A549 (cell line): Measurements from ENCODE around the gene MVP. TPM values are rescaled to one million over a fixed set of nuclear protein-coding genes. Genes with fewer than 3 reads are reported as not detected.
A peak's percentile ranks its signal among the peaks of the same experiment; 100 is the strongest.

Experiments
- ATAC-seq, 2 experiments: fragments of 200-7000 bp in 1 of 2; fragments of >200 bp in 1 of 2; cut with Nextera tagmentation in 1 of 2; cut with Tn5 transposase in 1 of 2; 3 replicates each; pipeline versions ENCODE4 v1.8.0 to v1.9.1; 2018 to 2020; ENCODE audit warnings: mild to moderate bottlenecking in 1 of 2, moderate library complexity in 1 of 2
- CTCF ChIA-PET: fragments of 300-600 bp; sonication (Branson Sonifier 250); formaldehyde crosslinking; extraction: SDS; loops from one replicate; lab custom pipeline; 2021; ENCODE audit warnings: antibody characterized with exemption, inconsistent platforms; lab: Yijun Ruan, JAX
- POLR2A ChIA-PET: fragments of 350-600 bp; formaldehyde crosslinking; extraction: SDS; loops from one replicate; lab custom pipeline; 2021; ENCODE audit warnings: antibody characterized with exemption, inconsistent platforms; lab: Yijun Ruan, JAX
- DNase-seq, 2 experiments: peaks; one replicate each; pipeline versions ENCODE4 v3.0.0 to v3.0.0-alpha.2; 2011 to 2016; ENCODE audit warnings: low read depth in 1 of 2, low spot score in 1 of 2
- FAIRE-seq: peaks from 2 replicates; lab custom pipeline; 2011; peaks lifted over from hg19 to GRCh38; lab: Jason Lieb, UNC
- H3K27ac ChIP-seq, 2 experiments: fragments of >200 bp; sonication (Bioruptor Twin); formaldehyde crosslinking; 3 replicates each; pipeline ENCODE4 v1.5.1; 2016 to 2017
- H3K4me1 ChIP-seq: fragments of >200 bp; sonication (Bioruptor Twin); formaldehyde crosslinking; 3 replicates; pipeline ENCODE4 v1.6.1; 2016
- H3K4me2 ChIP-seq: fragments of >200 bp; sonication (Bioruptor Twin); formaldehyde crosslinking; 3 replicates; pipeline ENCODE4 v1.6.1; 2016
- H3K4me3 ChIP-seq: fragments of >200 bp; sonication (Bioruptor Twin); formaldehyde crosslinking; 3 replicates; pipeline ENCODE4 v1.5.1; 2016
- H3K9me3 ChIP-seq: fragments of >200 bp; sonication (Bioruptor Twin); formaldehyde crosslinking; 3 replicates; pipeline ENCODE4 v1.6.1; 2016
- BCL3 ChIP-seq: fragments of >200 bp; sonication (Bioruptor Twin); formaldehyde crosslinking; IDR thresholded peaks from 3 replicates; pipeline ENCODE4 v1.6.1; 2016
- CBX2 ChIP-seq: fragments of 200-600 bp; sonication (generic); IDR thresholded peaks from 2 replicates; pipeline ENCODE4 v1.6.1; 2016; ENCODE audit warnings: low read depth, mild to moderate bottlenecking, borderline replicate concordance
- CHD2 ChIP-seq: fragments of 150-350 bp; IDR thresholded peaks from 2 replicates; pipeline ENCODE4 v1.6.1; 2014; ENCODE audit warnings: low read length; ENCODE audit not compliant: partially characterized antibody
- CHD4 ChIP-seq: fragments of 200-600 bp; sonication (generic); IDR thresholded peaks from 2 replicates; pipeline ENCODE4 v1.6.1; 2016; ENCODE audit warnings: antibody characterized with exemption, mild to moderate bottlenecking, borderline replicate concordance
- FOSB ChIP-seq: fragments of 250-450 bp; sonication (Bioruptor Pico); IDR thresholded peaks from 2 replicates; pipeline ENCODE4 v1.5.0; 2020; ENCODE audit warnings: mild to moderate bottlenecking, moderate library complexity
- GATA3 ChIP-seq: IDR thresholded peaks from 2 replicates; pipeline ENCODE4 v1.6.1; 2012; ENCODE audit warnings: borderline replicate concordance
- JUN ChIP-seq, 2 experiments: fragments of >200 bp; sonication (Bioruptor Twin); formaldehyde crosslinking; IDR thresholded peaks; 2 replicates in 1 of 2; 3 replicates in 1 of 2; pipeline ENCODE4 v1.6.1; 2016 to 2017
- KDM5A ChIP-seq: fragments of 200-600 bp; sonication (generic); IDR thresholded peaks from 2 replicates; pipeline ENCODE4 v1.6.1; 2016; ENCODE audit warnings: antibody characterized with exemption, mild to moderate bottlenecking
- MAX ChIP-seq: IDR thresholded peaks from 2 replicates; pipeline ENCODE4 v1.6.1; 2012
- NFE2L2 ChIP-seq: fragments of 150-350 bp; conservative IDR thresholded peaks from 2 replicates; pipeline ENCODE4 v1.6.1; 2014; ENCODE audit warnings: low read length
- PBX3 ChIP-seq: IDR thresholded peaks from 2 replicates; pipeline ENCODE4 v1.6.1; 2012
- RAD21 ChIP-seq, 2 experiments: fragments of >200 bp in 1 of 2; sonication (Bioruptor Twin) in 1 of 2; formaldehyde crosslinking in 1 of 2; IDR thresholded peaks in 1 of 2; conservative IDR thresholded peaks in 1 of 2; 2 replicates in 1 of 2; 3 replicates in 1 of 2; pipeline ENCODE4 v1.6.1; 2012 to 2018; ENCODE audit warnings: inconsistent platforms in 1 of 2
- RCOR1 ChIP-seq: fragments of 150-350 bp; IDR thresholded peaks from 2 replicates; pipeline ENCODE4 v1.6.1; 2014; ENCODE audit warnings: antibody characterized with exemption, low read length, low read depth
- REST ChIP-seq: fragments of 200-600 bp; sonication (generic); IDR thresholded peaks from 2 replicates; pipeline ENCODE4 v1.6.1; 2016; ENCODE audit warnings: antibody characterized with exemption, mild to moderate bottlenecking, moderate library complexity
- RFX5 ChIP-seq: fragments of 450-650 bp; IDR thresholded peaks from 2 replicates; pipeline ENCODE4 v1.7.1; 2014; ENCODE audit warnings: antibody characterized with exemption, mild to moderate bottlenecking, moderate library complexity
- RNF2 ChIP-seq: fragments of 200-600 bp; sonication (generic); IDR thresholded peaks from 2 replicates; pipeline ENCODE4 v1.6.1; 2016; ENCODE audit warnings: low read depth, mild to moderate bottlenecking, antibody characterized with exemption, moderate library complexity, borderline replicate concordance
- SMC3 ChIP-seq: fragments of >200 bp; sonication (Bioruptor Twin); formaldehyde crosslinking; IDR thresholded peaks from 3 replicates; pipeline ENCODE4 v1.6.1; 2018; ENCODE audit warnings: inconsistent platforms
- ZNF302 ChIP-seq: fragments of 250-450 bp; sonication (Bioruptor Pico); IDR thresholded peaks from 2 replicates; pipeline ENCODE4 v1.9.0; 2021; ENCODE audit warnings: inconsistent platforms, mild to moderate bottlenecking, moderate library complexity
- WGBS: methylation state at CpG from one replicate; pipeline ENCODE4 v1.1.6; 2017; ENCODE audit errors: missing lambda C conversion rate; 5-methylcytosine and 5-hydroxymethylcytosine counted together
- polyA plus RNA-seq, 4 experiments: library from polyadenylated mRNA; depleted of rRNA in 3 of 4; stranded (reverse); fragments of >200 nt; fragmentation: RNase III in 1 of 4; extraction: RNeasy Plus Mini Kit Qiagen cat#74134 plus additional on column Dnase treatment in 1 of 4; gene quantifications; 2 replicates in 3 of 4; 3 replicates in 1 of 4; pipeline ENCODE4 v1.2.3, GENCODE V29; 2011 to 2017
- TF ChIP-seq, protein P1 (sequence below): fragments of >200 bp; sonication (Bioruptor Twin); formaldehyde crosslinking; IDR thresholded peaks from 3 replicates; pipeline ENCODE4 v1.5.1; 2016

MVP gene
- polyA plus RNA-seq, 2 of the 4 experiments (the other 2 are of a cell fraction): 73.3 to 106 TPM

- Histone ChIP-seq H3K4me3 (no peak overlapping the region), H3K4me1 (peaks cover 16% of the 10 kb centered on the region), H3K27ac (no peak overlapping the region), H3K4me2 (no peak overlapping the region), H3K9me3 (no peaks in the 10 kb centered on the region)
- no peak for DNase-seq
- WGBS: 94% methylated on average over 8 of the region's 15 CpGs
- ATAC-seq: 0 out of 6 replicates have a peak, but pooled peaks have one; percentile 24 to 41
- ChIA-PET CTCF (interaction anchor here (0.7 to 26.2 kb wide), 3 partner anchors 12 to 18 kb away, joined by 3 to 568 read pairs (median 53); partner anchors contain the start of genes MAZ, MVP, PAGR1 and PRRT2), POLR2A (no interaction called here)
- FAIRE-seq: no peak
- TF ChIP-seq CHD4 (no peak), FOSB (no peak), RAD21 (conservative IDR thresholded peaks at IDR 0.05 in 1 of 2, IDR thresholded peaks at IDR 0.05 in 1 of 2) (no peak)
These were observed 16.4 kb downstream of the MVP start for GRCh38 chr16:29836623-29837022.

DNA sequence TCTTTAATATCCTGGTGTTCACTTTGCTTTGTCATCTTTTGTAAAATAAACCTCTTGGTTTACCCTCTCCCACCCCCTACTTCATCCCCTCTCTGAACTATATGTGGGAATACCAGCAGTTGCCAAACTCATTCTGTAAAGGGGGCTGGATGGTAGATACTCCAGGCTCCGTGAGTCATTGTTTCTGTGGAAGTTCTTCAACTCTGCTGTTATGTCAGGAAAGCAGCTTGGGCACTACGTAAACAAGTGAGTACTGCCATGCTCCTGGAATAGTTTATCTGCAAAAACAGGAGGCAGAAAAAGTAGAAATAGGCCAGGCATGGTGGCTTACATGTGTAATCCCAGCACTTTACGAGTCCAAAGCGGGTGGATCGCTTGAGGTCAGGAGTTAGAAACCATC, 17.6 kb downstream of the MVP start:
- no peak for FAIRE-seq
- DNase-seq: no peak
- Histone ChIP-seq H3K4me3 (no peak overlapping the region), H3K9me3 (no peaks in the 10 kb centered on the region), H3K4me1 (peaks cover 16% of the 10 kb centered on the region), H3K4me2 (no peak overlapping the region), H3K27ac (no peak overlapping the region)
- CTCF ChIA-PET: interaction anchor here (0.8 to 26.2 kb wide), 3 partner anchors 11 to 40 kb away, joined by 3 to 568 read pairs (median 53); partner anchors contain the start of genes MAZ, MVP, PAGR1 and PRRT2
- no peak for ATAC-seq
- POLR2A ChIA-PET: no interaction called here
- TF ChIP-seq CHD2: no peak
- TF ChIP-seq NFE2L2: no peak
- no peak for TF ChIP-seq CBX2
- TF ChIP-seq REST: no peak
- no peak for TF ChIP-seq PBX3
- no peak for TF ChIP-seq RNF2
- TF ChIP-seq RFX5: no peak
- no peak for TF ChIP-seq KDM5A
- no peak for TF ChIP-seq SMC3
- no peak for TF ChIP-seq GATA3
- no peak for TF ChIP-seq MAX
- TF ChIP-seq RCOR1: no peak
- TF ChIP-seq, all 56 proteins: peak for 0
- 89% methylated on average over 5 of the region's 5 CpGs for WGBS

- Histone ChIP-seq H3K4me2 (no peak overlapping the region), H3K27ac (no peak overlapping the region), H3K9me3 (no peaks in the 10 kb centered on the region), H3K4me1 (peaks cover 12% of the 10 kb centered on the region), H3K4me3 (no peak overlapping the region)
- 96% methylated on average over 6 of the region's 6 CpGs for WGBS
- DNase-seq (no peak), FAIRE-seq (no peak), ATAC-seq (no peak)
- POLR2A ChIA-PET: interaction anchor here (0.7 kb wide), 1 partner anchor 14 kb away, joined by 6 read pairs; no protein-coding TSS in a partner anchor
- CTCF ChIA-PET: interaction anchor here (7.6 to 26.2 kb wide), 2 partner anchors 9 to 22 kb away, joined by 53 to 568 read pairs; partner anchors contain the start of genes MAZ, MVP, PAGR1 and PRRT2
- TF ChIP-seq, protein P1, sequence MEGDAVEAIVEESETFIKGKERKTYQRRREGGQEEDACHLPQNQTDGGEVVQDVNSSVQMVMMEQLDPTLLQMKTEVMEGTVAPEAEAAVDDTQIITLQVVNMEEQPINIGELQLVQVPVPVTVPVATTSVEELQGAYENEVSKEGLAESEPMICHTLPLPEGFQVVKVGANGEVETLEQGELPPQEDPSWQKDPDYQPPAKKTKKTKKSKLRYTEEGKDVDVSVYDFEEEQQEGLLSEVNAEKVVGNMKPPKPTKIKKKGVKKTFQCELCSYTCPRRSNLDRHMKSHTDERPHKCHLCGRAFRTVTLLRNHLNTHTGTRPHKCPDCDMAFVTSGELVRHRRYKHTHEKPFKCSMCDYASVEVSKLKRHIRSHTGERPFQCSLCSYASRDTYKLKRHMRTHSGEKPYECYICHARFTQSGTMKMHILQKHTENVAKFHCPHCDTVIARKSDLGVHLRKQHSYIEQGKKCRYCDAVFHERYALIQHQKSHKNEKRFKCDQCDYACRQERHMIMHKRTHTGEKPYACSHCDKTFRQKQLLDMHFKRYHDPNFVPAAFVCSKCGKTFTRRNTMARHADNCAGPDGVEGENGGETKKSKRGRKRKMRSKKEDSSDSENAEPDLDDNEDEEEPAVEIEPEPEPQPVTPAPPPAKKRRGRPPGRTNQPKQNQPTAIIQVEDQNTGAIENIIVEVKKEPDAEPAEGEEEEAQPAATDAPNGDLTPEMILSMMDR: no peak
- TF ChIP-seq BCL3: no peak
- no peak for TF ChIP-seq JUN (IDR thresholded peaks at IDR 0.05)
- no peak for TF ChIP-seq REST
- TF ChIP-seq ZNF302 (CRISPR knock-in tag): no peak
- no peak for TF ChIP-seq KDM5A
- no peak for TF ChIP-seq GATA3
- TF ChIP-seq MAX: no peak
These were observed 19.6 kb downstream of the MVP start for GRCh38 chr16:29839822-29840221.
